Measurements from ENCODE around the gene KMT2A. TPM values are rescaled to one million over a fixed set of nuclear protein-coding genes. Genes with fewer than 3 reads are reported as not detected.

The KMT2A gene
- total and polyA plus RNA-seq, 2 donors (not counting 3 experiments of a cell fraction or from before 2014, with no cell fraction given) = 23.5 to 63.9 TPM

GRCh38 chr11:118560806-118561205, 124.5 kb downstream of the KMT2A start:
- no TSS peak for BruUV-seq (replicated peaks)
- no peaks in the 10 kb centered on the region for H4K20me1 ChIP-seq (replicated peaks; ENCODE audit: control insufficient read depth, extremely low read depth, insufficient read depth, low read length)
- DNase-seq (ENCODE audit: low read depth, low spot score) (no peak), FAIRE-seq (no peak)
- dilution Hi-C loops (cut with MboI; ENCODE audit: extremely low pct_ligation_motif_present, low sequenced_read_pairs) (no loop called here), intact Hi-C loops (cut with micrococcal nuclease) (loop anchor here (10.0 kb wide), 1 partner anchor 46 kb away; no protein-coding TSS in a partner anchor)
- peaks cover 5% of the 10 kb centered on the region for H3K4me1 ChIP-seq (ENCODE audit: control insufficient read depth, extremely low read depth, insufficient read depth, low read length)
- no peaks in the 10 kb centered on the region for H3K27me3 ChIP-seq (ENCODE audit: control insufficient read depth in 2 of 2, insufficient read depth in 2 of 2, low read length in 2 of 2)
- no peaks in the 10 kb centered on the region for H3K9me1 ChIP-seq (replicated peaks; ENCODE audit: control insufficient read depth, extremely low read depth, insufficient read depth, low read length)
- no peak overlapping the region for H2AFZ ChIP-seq (ENCODE audit: low read depth, low read length)
- no peak overlapping the region for H3K4me3 ChIP-seq (replicated peaks in 1 of 3; ENCODE audit: insufficient read depth in 1 of 3, low read depth in 1 of 3, low read length in 3 of 3)
- ChIA-PET CTCF (no interaction called here), POLR2A (no interaction called here)
- H3K9me3 ChIP-seq (replicated peaks; ENCODE audit: control insufficient read depth, insufficient read depth, low read length) = no peaks in the 10 kb centered on the region
- H3K4me2 ChIP-seq (ENCODE audit: insufficient read depth, low read length) = no peak overlapping the region
- TF ChIP-seq GATA2 (IDR thresholded peaks at IDR 0.05; ENCODE audit: insufficient read depth, insufficient read length, low read depth, low read length) (no peak), MAX (IDR thresholded peaks at IDR 0.05; ENCODE audit: insufficient read depth, insufficient read length) (no peak), POLR2A (IDR thresholded peaks at IDR 0.05; ENCODE audit: low read depth, low read length) (no peak), FOS (IDR thresholded peaks at IDR 0.05; ENCODE audit: borderline replicate concordance, insufficient read depth, low read length) (no peak)
- H3K9ac ChIP-seq (replicated peaks; ENCODE audit: extremely low read depth, insufficient read depth, low read length) = no peak overlapping the region
- H3K79me2 ChIP-seq (ENCODE audit: control insufficient read depth, insufficient read depth, low read length) = no peaks in the 10 kb centered on the region
- peaks cover 0 to 2% of the 10 kb centered on the region in 2 experiments for H3K36me3 ChIP-seq (ENCODE audit: control insufficient read depth in 2 of 2, extremely low read depth in 1 of 2, insufficient read depth in 2 of 2, low read length in 2 of 2)
- H3K27ac ChIP-seq (ENCODE audit: insufficient read depth, low read depth, low read length) = no peak overlapping the region

- no peaks in the 10 kb centered on the region for H3K9me3 ChIP-seq (replicated peaks; ENCODE audit: control insufficient read depth, insufficient read depth, low read length)
- POLR2A ChIA-PET = no interaction called here
- dilution Hi-C loops (cut with MboI; ENCODE audit: extremely low pct_ligation_motif_present, low sequenced_read_pairs) = no loop called here
- no peaks in the 10 kb centered on the region for H3K9me1 ChIP-seq (replicated peaks; ENCODE audit: control insufficient read depth, extremely low read depth, insufficient read depth, low read length)
- no peak overlapping the region for H3K4me3 ChIP-seq (replicated peaks in 1 of 3; ENCODE audit: insufficient read depth in 1 of 3, low read depth in 1 of 3, low read length in 3 of 3)
- BruUV-seq (replicated peaks) = no TSS peak
- no peaks in the 10 kb centered on the region for H3K27me3 ChIP-seq (ENCODE audit: control insufficient read depth in 2 of 2, insufficient read depth in 2 of 2, low read length in 2 of 2)
- FAIRE-seq (no peak), DNase-seq (ENCODE audit: low read depth, low spot score) (no peak)
- H3K36me3 ChIP-seq (ENCODE audit: control insufficient read depth in 2 of 2, extremely low read depth in 1 of 2, insufficient read depth in 2 of 2, low read length in 2 of 2) = no peaks in the 10 kb centered on the region
- peak overlapping the region; percentile 2 for H3K4me2 ChIP-seq (ENCODE audit: insufficient read depth, low read length)
- no peaks in the 10 kb centered on the region for H4K20me1 ChIP-seq (replicated peaks; ENCODE audit: control insufficient read depth, extremely low read depth, insufficient read depth, low read length)
- no peak overlapping the region for H3K9ac ChIP-seq (replicated peaks; ENCODE audit: extremely low read depth, insufficient read depth, low read length)
- CTCF ChIA-PET = no interaction called here
- no peaks in the 10 kb centered on the region for H3K79me2 ChIP-seq (ENCODE audit: control insufficient read depth, insufficient read depth, low read length)
- intact Hi-C loops (cut with micrococcal nuclease) = loop anchor here (5.0 to 10.0 kb wide), 4 partner anchors 50 to 273 kb away; partner anchors contain the start of gene KMT2A
- H3K27ac ChIP-seq (ENCODE audit: insufficient read depth, low read depth, low read length) = no peak overlapping the region
- H2AFZ ChIP-seq (ENCODE audit: low read depth, low read length) = no peak overlapping the region
- H3K4me1 ChIP-seq (ENCODE audit: control insufficient read depth, extremely low read depth, insufficient read depth, low read length) = peaks cover 5% of the 10 kb centered on the region
- TF ChIP-seq POLR2AphosphoS5 (IDR thresholded peaks at IDR 0.05; ENCODE audit: insufficient read depth, low read depth, low read length) (no peak), EZH2 (IDR thresholded peaks at IDR 0.05; ENCODE audit: borderline replicate concordance, low read depth, low read length, severe bottlenecking) (no peak), FOS (IDR thresholded peaks at IDR 0.05; ENCODE audit: borderline replicate concordance, insufficient read depth, low read length) (no peak), CTCF (IDR thresholded peaks at IDR 0.05; ENCODE audit: extremely low read depth in 1 of 2, insufficient read depth in 1 of 2, low read depth in 1 of 2, low read length in 2 of 2) (no peak), MAX (IDR thresholded peaks at IDR 0.05; ENCODE audit: insufficient read depth, insufficient read length) (no peak), JUN (IDR thresholded peaks at IDR 0.05; ENCODE audit: borderline replicate concordance, insufficient read depth, insufficient read length, low read depth) (no peak)
Measured at GRCh38 chr11:118565051-118565450, 128.8 kb downstream of the KMT2A start.
